Body of pancreas (tissue), 4 donors: ENCODE measurements around the gene DGKI.

ENCODE experiments used
- CTCF ChIP-seq, 7 experiments: fragments of 450-650 bp in 4 of 7; fragments of 200-600 bp in 3 of 7; sonication (generic) in 3 of 7; IDR thresholded peaks; one replicate each; pipeline ENCODE4 v1.5.1; 2016 to 2019; ENCODE audit warnings: antibody characterized with exemption in 7 of 7
- POLR2A ChIP-seq, 3 donors: fragments of 450-650 bp; IDR thresholded peaks; one replicate each; pipeline ENCODE4 v1.6.1; 2016; ENCODE audit warnings: antibody characterized with exemption in 3 of 3, mild to moderate bottlenecking in 2 of 3

DNA sequence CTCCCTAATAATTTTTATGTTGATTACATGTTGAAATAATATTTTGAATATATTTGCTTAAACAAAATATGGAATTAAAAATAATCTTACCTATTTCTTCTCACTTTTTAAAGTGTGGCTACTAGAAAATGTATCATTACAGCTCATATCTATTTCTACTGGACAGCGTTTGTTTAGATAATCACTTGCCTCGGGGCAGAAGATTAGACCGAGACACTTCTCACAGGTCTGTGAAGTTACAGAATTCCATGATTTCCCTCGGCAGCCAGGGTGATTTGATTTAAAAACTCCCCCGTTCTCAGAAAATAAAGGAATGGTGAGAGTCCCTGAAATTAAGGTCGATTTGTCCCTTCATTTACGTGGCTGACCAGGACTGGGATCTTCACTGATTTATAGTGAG, 162.5 kb downstream of the DGKI start:
- no peak for TF ChIP-seq CTCF (IDR thresholded peaks at IDR 0.05)
- TF ChIP-seq POLR2A (IDR thresholded peaks at IDR 0.05) = no peak
